GM18508 (cell line): Measurements from ENCODE around the gene TPI1.

Source experiments
- ATAC-seq: cut with Tn5 transposase; IDR thresholded peaks from one replicate; pipeline ENCODE4 v1.9.1; 2021; ENCODE audit warnings: moderate number of reproducible peaks; ENCODE audit not compliant: insufficient read depth, unreplicated experiment

The TPI1 gene

GRCh38 chr12:6914246-6914946, 47.1 kb downstream of the TPI1 start, which contains the start of gene ENO2:
TSS of gene ENO2 (plus strand) at chr12:6914580. CDS start at chr12:6915833, 1,253 bp downstream.
- ATAC-seq = no peak

DNA sequence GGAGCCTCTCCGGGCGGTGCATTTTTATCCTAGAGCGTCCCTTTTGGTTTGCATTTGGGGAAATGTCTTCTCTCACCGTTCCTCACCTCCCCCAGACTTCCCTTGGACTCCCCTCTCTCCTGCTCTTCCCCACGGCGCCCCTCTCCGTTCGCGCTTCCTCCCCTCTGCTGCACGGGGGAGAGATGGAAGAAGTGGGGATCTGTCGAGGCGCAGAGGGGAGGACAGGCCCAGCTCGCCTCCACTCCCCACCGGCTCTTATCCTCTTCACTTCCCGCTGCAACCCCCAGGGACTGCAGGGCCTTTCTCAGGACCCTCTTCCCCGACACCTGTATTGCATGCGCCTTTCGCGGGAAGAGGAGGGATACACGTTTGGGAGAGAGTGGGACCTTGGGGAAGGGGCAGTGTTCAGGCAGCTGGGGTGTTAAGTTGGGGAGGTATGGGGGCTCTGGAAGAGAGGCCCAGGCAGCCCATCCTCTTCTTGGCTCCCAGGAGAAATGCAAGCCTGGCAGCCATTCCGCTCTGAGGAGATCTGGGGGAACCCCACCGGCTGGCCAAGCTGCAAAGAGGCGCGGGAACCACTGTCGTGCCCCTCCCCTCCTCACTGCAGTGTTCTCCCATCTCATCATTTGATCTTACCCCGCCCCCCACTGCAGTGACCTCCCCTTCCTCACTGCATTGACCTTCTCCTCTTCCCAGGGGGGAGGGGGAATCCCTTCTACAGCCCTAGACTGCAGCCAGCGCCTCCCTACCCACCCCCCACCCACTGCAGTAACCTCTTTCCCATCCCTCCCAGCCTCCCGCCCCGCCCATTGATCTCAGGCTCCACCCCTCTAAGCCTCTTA, 47.8 kb downstream of the TPI1 start:
- ATAC-seq = no peak

- ATAC-seq = no peak
Measured at GRCh38 chr12:6915789-6916285, 48.5 kb downstream of the TPI1 start.

DNA sequence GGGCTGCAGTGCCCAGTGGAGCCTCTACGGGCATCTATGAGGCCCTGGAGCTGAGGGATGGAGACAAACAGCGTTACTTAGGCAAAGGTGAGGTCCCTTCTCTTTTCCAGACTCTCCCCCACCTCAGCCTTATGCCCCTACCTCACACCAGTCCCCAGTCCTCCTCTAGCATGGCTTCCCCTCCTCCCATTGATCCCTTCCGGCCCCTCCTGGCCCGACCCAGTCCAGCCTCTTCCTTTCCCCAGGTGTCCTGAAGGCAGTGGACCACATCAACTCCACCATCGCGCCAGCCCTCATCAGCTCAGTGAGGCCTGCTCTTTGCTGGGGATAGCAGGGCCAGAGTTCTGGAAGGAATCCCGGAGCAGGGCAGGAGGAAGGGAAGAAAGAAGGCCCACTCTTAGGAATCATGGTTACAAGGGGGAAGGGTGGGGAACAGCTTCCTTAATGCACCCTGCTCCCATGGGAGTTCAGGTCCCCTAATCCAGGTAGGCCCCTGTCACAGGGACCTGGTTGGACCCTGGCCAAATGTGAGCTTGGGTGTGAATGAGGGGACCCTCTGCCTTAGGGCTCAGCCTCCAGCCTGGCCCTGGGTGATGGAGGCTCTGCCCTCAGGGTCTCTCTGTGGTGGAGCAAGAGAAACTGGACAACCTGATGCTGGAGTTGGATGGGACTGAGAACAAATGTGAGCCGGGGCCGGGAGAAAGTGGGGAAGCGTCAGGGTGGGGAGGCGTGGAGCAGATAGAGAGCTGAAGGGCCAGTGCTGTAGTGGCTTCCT, 49.3 kb downstream of the TPI1 start:
- ATAC-seq = no peak

DNA sequence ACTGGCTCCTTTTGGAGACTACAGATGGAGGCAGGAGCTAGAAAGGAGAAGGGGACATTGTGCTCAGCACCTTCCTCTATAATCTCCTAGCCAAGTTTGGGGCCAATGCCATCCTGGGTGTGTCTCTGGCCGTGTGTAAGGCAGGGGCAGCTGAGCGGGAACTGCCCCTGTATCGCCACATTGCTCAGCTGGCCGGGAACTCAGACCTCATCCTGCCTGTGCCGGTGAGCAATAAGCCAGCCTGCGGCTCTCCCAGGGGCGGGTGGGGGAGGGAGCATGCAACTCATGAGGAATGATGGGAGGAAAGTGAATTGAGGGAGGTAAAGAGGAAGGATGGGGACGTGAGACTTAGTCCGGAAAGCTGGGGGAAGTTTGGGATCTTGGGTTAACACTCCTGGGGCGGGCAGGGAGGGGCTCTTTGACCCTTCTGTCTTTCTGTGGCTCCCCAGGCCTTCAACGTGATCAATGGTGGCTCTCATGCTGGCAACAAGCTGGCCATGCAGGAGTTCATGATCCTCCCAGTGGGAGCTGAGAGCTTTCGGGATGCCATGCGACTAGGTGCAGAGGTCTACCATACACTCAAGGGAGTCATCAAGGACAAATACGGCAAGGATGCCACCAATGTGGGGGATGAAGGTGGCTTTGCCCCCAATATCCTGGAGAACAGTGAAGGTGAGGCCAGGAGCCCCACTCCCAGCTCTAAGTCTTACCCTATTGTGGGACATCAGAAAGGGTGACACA, 50.3 kb downstream of the TPI1 start:
- no peak for ATAC-seq

DNA sequence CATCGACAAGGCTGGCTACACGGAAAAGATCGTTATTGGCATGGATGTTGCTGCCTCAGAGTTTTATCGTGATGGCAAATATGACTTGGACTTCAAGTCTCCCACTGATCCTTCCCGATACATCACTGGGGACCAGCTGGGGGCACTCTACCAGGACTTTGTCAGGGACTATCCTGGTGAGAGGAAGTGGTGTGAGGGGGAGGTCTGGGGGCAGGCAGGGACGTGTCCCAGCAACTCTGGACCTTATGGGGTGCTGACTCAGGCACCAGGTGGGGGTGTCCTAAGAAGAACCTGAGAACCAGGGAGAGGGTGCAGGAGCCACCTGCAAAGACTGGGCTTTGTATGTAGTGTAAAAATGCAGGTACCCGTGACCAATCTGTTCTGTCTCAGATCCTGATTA, 52.3 kb downstream of the TPI1 start:
- ATAC-seq = no peak
